ENCODE results near the gene NT5DC4. TPM values are rescaled to one million over a fixed set of nuclear protein-coding genes. Genes with fewer than 3 reads are reported as not detected.

Gene NT5DC4
- total and polyA plus RNA-seq, 2 of the 4 experiments (the other 2 are of a cell fraction): not detected

DNA sequence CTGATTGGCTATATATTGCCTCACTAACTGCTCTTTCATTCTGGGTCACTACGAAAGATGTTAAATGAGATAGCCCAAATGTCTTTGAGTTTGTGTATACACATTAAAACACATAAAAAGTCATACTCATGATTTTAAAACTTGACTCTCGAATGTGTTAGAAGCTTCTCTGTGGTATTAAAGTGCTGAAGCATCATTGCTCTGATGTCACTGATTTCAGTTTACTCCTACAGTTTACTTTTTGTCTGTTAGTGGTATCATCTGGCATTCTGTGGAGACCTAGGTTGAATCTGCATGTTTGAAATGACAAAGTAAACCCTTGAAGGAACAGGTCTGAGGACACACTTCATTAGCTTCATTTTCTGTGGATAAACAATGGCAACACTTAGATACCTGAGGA is 10.7 kb downstream of the NT5DC4 start:
- Histone ChIP-seq H3K9ac (ENCODE audit: low read depth, low read length) (no peak overlapping the region), H3K14ac (replicated peaks; ENCODE audit: low read depth, low read length) (no peak overlapping the region), H4K8ac (ENCODE audit: low read depth in 2 of 2, low read length in 2 of 2) (no peak overlapping the region), H2AK9ac (replicated peaks; ENCODE audit: low read depth, low read length, poor library complexity) (no peak overlapping the region), H3K27me3 (ENCODE audit: control insufficient read depth, insufficient read depth, low read length) (no peaks in the 10 kb centered on the region), H2BK15ac (ENCODE audit: low read depth, low read length) (no peak overlapping the region), H2BK20ac (ENCODE audit: low read depth, low read length) (no peak overlapping the region), H3K36me3 (ENCODE audit: control insufficient read depth, insufficient read depth, low read length) (no peaks in the 10 kb centered on the region), H3K79me1 (ENCODE audit: low read depth in 1 of 2, low read length in 2 of 2) (no peaks in the 10 kb centered on the region), H4K20me1 (ENCODE audit: insufficient read depth, low read length) (no peaks in the 10 kb centered on the region), H3K9me3 (ENCODE audit: control insufficient read depth, insufficient read depth, low read length) (no peaks in the 10 kb centered on the region), H4K91ac (ENCODE audit: insufficient read depth, low read depth, low read length) (no peak overlapping the region), H3K4me1 (ENCODE audit: control insufficient read depth, insufficient read depth, low read length) (peaks cover 1% of the 10 kb centered on the region; the same call in 1 of the 2 replicates), H2AK5ac (ENCODE audit: low read depth, low read length) (no peak overlapping the region), H3K56ac (ENCODE audit: extremely low read depth, insufficient read depth, low read length) (no peak overlapping the region), H3K18ac (ENCODE audit: low read depth, low read length) (no peak overlapping the region), H2AFZ (replicated peaks; ENCODE audit: low read length, poor library complexity) (no peak overlapping the region), H3K4ac (ENCODE audit: low read depth, low read length) (no peak overlapping the region), H3K4me3 (ENCODE audit: insufficient read depth, low read depth, low read length) (no peak overlapping the region), H2BK5ac (ENCODE audit: low read depth, low read length, poor library complexity, severe bottlenecking) (no peak overlapping the region), H2BK120ac (ENCODE audit: low read depth, low read length) (no peak overlapping the region), H4K5ac (ENCODE audit: low read depth, low read length) (no peak overlapping the region), H3K23ac (ENCODE audit: low read depth, low read length) (no peak overlapping the region), H3K27ac (ENCODE audit: insufficient read depth, low read length) (no peak overlapping the region), H3K9me1 (ENCODE audit: insufficient read depth, low read length) (peaks cover 3% of the 10 kb centered on the region; the same call in 1 of the 2 replicates), H3K4me2 (ENCODE audit: low read depth, low read length) (no peak overlapping the region)
- ChIA-PET POLR2A (ENCODE audit: unreplicated experiment) (no interaction called here), CTCF (no interaction called here)
- dilution Hi-C loops (cut with HindIII; ENCODE audit: low sequenced_read_pairs, unreplicated experiment): no loop called here
- intact Hi-C loops (cut with micrococcal nuclease): no loop called here
- no CpG with 5 or more reads among the region's 2 CpGs for WGBS, 2 experiments (ENCODE audit: extremely low coverage in 2 of 2, insufficient read length in 1 of 2)
- no peak for ATAC-seq (ENCODE audit: low read depth)
- BruUV-seq (replicated peaks): no TSS peak
- in situ Hi-C loops (cut with MboI; ENCODE audit: low sequenced_read_pairs): no loop called here
- peak; percentile 24 for DNase-seq
- TF ChIP-seq NFE2L2 (IDR thresholded peaks at IDR 0.05; ENCODE audit: low read depth, low read length): no peak
- no peak for TF ChIP-seq CEBPB (IDR thresholded peaks at IDR 0.05; ENCODE audit: low read depth, low read length)
- no peak for TF ChIP-seq CHD1 (IDR thresholded peaks at IDR 0.05; ENCODE audit: low read depth, low read length)
- TF ChIP-seq, protein P1, sequence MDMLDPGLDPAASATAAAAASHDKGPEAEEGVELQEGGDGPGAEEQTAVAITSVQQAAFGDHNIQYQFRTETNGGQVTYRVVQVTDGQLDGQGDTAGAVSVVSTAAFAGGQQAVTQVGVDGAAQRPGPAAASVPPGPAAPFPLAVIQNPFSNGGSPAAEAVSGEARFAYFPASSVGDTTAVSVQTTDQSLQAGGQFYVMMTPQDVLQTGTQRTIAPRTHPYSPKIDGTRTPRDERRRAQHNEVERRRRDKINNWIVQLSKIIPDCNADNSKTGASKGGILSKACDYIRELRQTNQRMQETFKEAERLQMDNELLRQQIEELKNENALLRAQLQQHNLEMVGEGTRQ (IDR thresholded peaks at IDR 0.05; ENCODE audit: low read depth, low read length): no peak
- no peak for TF ChIP-seq RFX5 (IDR thresholded peaks at IDR 0.05; ENCODE audit: low read depth, low read length)
- TF ChIP-seq MAZ (IDR thresholded peaks at IDR 0.05; ENCODE audit: borderline replicate concordance, low read depth, low read length): no peak
- no peak for TF ChIP-seq MXI1 (IDR thresholded peaks at IDR 0.05; ENCODE audit: borderline replicate concordance, low read depth, low read length)
- TF ChIP-seq BHLHE40 (IDR thresholded peaks at IDR 0.05; ENCODE audit: low read depth, low read length): no peak

Data from IMR-90 (cell line).